HG03442 (cell line): ENCODE data around the gene ZNF280D.

Experiments used
- ATAC-seq: cut with Tn5 transposase; IDR thresholded peaks from one replicate; pipeline ENCODE4 v1.9.1; 2021; ENCODE audit warnings: mild to moderate bottlenecking, moderate library complexity; ENCODE audit not compliant: unreplicated experiment

Gene ZNF280D

DNA sequence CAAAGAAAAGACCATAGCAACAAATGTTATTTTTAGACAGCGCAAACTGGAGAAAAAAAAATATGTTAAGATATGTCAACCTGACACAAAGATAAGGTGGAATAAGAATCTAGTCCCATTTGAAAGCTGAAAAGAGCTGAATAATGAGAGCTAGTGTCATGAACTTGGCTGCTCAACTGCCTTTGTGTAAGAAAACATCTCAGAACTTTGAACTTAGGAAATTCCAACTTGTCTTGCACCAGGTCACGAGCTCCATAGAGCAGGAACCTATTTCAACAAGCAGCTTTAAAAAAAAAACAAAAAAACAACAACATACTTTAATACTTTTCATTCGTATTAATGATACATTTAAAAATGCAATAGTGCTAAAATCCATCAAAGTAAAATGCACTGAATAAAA is 79.5 kb downstream of the ZNF280D start:
- ATAC-seq: no peak

DNA sequence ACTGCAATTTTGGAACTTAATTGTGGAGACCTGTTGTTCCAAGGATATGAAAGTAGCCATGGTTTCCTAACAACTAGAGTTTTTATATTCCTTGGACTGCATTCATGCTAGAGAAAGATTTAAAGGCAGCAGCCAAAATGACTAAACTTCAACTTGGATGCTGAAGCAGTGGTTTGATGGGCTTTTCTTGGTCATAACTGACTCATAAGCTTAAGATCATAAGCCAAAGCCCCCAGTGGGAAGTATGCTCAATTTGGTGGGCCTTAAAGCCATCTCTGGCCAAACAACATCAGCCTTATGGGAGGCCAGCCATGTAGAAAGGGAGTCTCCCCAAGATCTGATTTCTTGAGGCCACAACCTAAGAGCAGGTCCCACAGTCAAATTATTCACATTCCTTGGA is 80.2 kb downstream of the ZNF280D start:
- no peak for ATAC-seq

DNA sequence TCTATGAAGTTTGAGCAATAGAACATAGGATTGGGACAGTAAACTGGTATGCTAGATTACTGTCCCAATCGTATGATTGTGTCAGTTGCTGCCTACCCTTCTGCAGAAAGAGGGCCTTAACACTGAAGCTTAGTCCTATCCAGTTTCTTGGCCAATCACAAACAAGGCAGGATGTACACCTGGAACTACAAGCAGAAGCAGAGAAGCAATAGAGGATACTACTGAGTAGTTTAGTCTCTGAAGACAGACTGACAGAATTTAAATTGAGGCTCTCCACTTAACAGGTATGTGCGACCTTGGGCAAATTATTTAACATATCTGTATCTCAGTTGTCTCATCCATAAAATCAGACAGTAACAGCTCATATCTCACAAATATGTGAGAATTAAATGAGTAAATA is 85.0 kb downstream of the ZNF280D start:
- no peak for ATAC-seq

DNA sequence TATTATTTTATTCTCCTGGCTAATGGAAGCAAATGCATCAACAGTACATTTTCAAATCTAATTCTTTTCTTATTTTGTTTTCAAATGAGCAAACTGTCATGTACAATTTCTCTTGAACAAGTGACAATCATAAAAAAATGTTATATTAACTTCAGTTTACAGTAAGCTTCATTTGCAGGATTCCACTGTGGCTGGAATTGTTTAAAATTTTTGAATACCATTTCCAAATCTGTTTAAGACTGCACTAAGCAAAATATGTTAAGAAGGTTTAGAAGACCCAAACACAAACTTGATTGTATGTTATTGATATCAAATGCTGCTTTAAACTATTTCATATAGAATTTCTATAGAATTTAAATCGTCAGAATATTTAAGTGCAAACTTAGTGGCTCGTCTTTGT is 92.8 kb downstream of the ZNF280D start:
- ATAC-seq: no peak

DNA sequence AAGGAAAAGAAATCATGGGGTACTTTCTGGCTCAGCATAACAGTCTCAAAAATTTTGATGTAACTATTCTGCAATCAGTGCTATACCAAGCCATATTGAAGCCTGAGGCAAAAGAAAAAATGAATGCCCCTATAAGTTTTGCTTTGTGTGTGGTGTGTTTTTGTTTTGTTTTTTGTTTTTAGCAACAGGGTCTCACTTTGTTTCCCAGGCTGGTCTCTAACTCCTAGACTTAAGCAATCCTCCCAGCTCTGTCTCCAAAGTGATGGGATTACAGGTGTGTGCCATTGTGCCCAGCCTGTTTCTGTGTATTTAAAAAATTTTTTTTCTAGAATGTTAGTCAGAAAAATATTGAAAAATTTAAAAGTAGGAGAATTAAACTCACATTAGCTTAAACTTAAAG is 93.2 kb downstream of the ZNF280D start:
- ATAC-seq: no peak

DNA sequence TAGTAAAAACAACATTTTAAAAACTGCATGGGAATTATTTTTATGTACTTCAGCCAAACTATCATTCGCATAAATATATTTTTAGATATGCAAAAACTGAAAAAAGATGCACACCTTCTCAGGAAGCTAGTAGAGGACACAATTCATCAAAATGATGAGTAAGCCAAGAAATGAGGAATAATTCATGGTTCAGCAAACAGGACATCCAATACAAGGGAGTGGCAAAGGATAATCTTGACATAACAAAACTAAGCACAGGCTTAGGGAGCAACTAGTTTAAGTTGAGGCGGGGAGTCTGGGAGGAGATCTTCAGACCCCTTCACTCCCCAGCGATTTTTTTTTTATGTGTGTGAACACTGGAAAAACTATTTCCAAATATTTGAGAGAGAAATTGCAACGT is 93.7 kb downstream of the ZNF280D start:
- no peak for ATAC-seq

DNA sequence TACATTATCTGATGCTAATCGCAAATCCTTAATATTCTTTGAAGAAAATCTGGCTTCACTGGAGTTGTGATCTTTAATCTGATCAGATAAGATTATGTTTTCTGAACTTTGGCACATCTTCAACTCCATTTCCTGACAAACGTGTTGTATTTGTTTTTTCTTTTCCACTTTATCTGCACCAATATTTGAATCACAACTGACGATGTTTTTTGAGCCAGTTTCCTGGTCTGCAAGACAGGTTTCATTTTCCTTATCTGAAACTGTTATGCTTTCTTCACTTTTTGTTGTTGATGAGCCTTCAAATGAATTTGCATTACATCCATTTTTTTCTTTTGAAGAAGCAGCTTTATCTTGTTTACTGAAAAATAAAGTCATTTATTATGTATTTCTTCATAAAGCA is 101.5 kb downstream of the ZNF280D start:
- ATAC-seq: no peak

DNA sequence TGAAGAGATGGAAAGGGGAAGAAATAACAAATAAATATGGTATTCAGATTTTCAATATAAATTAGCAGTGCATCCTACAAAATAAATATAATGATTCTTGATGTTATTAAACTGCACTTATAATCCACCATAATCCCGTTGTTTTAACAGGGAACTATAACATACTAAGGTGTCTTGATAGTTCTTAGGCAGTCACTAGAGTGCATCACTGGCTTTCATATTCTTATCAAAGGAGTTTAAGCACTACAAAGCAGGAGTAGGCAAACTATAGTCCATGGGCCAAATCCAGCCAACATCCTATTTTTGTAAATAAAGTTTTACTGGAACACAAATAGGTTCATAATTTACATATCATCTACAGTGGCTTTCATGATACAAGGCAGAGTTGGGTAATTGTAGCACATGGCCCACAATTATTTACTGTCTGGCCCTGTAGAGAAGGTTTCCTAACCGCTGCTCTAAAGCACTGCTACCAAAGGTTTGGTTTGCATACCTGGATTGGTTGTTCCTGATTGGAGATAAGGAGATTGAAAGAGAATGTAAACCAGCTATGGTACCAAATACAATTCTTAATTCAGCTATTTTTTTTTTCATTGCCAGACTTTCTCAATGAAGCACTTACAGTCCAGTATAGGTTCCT is 104.3 kb downstream of the ZNF280D start:
- no peak for ATAC-seq

DNA sequence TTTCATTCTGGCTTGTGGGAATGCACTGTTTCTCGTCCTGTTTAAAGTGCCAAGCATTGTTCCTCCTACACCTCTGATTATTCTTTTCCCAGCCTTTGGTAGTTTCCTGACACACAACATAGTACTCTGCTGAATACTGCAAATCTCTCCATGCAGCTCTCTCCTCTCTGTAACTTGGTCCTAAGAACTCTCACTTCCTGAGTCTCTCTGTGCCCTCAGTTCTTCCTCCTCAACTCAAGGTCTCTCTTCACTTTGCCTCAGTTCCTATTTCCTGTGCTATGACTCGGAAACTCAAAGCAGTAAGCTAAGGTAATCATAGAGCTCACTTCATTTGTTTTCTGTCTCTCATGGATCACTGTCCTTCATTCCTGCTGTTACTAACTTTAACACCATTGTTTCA is 113.4 kb downstream of the ZNF280D start:
- no peak for ATAC-seq

DNA sequence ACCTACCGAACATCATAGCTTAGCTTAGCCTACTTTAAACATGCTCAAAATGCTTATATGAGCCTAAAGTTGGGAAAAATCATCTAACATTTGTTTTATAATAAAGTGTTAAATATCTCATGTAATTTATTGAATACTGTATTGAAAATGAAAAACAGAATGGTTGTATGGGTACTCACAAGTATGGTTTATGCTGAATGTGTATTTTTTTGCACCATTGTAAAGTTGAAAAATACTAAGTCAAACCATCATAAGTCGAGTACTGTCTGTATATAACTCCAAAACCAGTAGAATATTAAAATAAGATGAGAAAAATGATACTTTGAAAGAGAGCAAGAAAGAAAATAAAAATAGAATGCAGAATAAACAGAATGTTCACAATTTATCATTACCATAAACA is 115.7 kb downstream of the ZNF280D start:
- ATAC-seq: no peak

DNA sequence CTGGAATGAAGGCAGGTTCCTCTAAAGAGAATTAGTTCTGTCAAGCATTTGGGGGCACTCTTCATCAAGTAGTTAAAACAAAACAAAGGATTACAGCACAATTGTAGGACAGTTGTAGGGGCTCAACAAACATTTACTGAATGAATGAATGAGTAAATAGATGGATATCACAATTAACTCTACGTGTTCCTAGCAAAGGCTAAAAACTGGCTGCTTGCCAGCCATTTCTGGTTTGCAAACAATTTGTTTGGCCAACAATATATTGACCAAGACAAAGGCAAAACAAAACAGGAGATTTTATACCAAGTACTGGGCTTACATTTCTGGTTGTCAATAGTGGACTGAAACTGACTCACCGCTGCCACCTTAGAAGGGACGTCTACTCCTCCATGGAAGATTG is 116.8 kb downstream of the ZNF280D start:
- no peak for ATAC-seq

DNA sequence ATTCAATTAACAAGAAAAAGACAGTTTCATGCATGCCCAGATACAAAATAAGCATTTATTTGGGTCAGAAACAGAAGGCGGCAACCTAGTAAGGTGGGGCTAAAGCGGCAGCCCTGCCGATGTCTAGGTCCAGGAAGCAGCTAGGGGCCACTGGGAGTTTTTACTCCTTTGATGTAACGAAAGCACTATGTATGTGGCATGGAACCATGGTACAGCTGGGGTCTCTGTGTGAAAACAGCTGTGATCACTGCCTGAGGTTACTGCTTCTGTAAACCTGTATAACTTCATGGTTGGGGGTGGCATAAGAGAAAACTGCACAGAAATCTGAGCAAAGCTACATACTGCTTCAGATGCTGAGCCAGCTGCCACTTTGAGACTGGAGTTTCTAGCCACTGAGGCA is 119.5 kb downstream of the ZNF280D start:
- no peak for ATAC-seq

DNA sequence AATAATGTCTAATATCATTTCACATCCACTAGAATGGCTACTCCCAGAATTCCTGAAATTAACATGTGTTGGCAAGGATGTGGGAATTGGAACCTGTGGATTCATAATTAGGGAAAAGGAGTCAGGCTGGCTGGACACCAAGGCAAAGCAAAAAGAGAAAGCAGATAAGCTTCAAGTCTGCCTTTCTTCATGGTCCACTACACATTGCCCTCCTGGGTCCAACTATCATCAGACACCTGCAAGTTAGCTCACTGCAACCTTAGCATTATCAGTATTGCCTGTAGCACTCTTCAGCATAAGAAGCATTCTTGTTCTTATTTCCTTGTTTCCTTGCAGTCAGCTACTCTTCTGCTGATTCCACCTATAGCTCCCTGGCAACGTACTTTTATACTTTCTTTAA is 124.3 kb downstream of the ZNF280D start:
- no peak for ATAC-seq

DNA sequence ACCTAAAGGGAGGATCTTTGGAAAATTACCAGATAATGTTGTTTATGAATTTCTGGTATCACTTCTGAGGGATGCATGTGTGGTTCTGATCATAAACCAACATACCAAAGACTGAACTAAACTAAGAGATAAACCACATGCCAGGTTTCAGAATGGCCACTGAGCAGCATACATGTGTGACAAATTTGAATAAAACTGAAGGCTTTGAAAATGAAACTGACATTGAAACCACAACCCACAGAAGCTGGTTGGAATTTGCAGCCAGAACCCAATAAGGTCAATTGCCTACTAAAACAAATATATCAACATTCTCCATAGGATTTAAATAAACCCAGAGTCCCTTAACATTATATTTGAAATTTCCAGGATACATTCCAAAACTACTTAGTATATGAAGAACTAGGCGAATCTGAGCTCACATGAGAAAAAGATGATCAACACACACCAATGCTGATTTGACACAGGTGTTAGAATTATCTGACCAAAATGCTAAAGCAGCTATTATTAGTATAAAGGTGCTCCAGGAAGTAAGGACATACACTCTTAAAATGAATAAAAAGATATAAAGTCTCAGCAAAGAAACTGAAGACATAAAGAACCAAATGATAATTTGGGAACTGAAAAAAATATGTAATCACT is 125.0 kb downstream of the ZNF280D start:
- peak; percentile 97 for ATAC-seq

DNA sequence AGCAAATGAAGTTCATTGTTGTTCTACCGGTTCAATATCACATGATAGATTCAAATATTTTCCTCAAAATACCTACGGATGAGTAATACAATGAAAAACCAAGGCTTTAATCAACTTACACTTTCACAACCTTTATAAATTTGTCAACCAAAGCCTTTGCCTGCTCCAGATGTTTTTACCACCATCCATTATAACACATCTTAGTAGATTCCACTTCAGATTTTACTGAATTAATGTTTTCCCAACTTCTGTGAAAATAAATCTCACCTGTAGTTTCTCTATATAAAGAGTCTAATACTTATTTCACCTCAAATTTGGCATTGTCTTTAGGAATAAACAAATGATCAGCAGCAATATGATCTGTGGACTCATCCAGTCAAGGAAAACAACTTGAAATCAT is 131.1 kb downstream of the ZNF280D start:
- ATAC-seq: no peak

DNA sequence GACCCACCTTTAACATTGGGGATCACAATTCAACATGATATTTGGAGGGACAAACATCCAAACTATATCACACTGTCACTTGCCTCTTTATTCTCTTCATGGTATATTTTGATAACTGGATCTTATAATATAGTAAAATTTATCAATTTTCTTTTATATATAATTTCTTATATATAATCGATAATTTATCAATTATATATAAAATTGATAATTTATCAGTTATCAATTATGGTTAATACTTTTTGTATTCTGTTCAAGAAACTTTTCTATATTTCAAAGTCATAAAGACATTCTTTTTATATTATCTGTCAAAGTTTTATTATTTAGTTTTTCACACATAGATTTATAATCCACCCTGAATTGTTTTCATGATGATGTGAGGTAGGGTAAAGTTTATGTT is 132.9 kb downstream of the ZNF280D start:
- ATAC-seq: no peak

DNA sequence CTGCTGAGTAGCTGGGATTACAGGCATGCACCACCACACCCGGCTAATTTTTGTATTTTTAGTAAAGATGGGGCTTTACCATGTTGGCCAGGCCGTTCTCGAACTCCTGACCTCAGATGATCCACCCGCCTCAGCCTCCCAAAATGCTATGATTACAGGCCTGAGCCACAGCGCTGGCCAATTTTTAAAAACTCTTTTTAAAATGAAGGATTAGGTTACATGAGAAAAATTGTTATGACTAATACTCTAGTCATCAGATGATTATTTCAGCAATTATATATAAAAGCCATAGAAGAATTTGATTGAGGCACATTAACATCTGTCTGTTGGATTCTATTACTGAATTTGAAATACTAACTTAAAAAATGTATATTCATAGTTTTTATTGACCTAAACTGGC is 134.3 kb downstream of the ZNF280D start:
- ATAC-seq: no peak

DNA sequence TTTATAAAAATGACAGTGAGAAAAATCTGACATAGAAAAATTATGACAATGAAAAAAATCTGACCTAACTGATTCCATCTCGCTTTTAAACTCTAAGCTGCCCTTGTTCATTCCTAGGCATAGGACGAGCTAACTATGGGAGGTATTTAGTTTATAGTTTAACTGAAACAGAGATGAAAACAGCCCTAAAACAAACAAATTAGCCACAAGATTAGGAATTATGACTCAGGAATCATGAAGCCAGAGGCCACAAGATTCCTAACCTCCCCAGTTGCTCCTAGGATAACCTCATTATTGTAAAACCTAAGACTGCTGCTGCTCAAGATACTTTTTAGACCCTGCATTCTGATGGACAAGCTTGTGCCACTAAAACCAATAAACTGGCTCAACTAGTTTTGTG is 145.6 kb downstream of the ZNF280D start:
- ATAC-seq: no peak

DNA sequence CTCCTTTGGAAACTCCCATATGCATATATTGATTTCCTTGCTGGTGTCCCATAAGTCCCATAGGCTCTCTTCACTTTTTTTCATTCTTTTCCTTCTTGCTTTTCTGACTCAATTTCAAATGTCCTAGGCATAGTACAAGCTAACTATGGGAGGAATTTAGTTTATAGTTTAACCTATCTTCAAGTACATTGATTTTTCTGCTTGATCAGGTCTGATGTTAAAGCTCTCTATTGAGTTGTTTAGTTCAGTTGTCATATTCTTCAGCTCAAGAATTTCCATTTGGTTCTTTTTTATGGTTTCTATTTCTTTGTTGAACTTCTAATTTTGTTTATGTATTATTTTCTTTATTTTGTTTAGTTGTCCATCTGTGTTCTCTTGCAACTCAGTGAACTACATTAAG is 147.1 kb downstream of the ZNF280D start:
- ATAC-seq: no peak

DNA sequence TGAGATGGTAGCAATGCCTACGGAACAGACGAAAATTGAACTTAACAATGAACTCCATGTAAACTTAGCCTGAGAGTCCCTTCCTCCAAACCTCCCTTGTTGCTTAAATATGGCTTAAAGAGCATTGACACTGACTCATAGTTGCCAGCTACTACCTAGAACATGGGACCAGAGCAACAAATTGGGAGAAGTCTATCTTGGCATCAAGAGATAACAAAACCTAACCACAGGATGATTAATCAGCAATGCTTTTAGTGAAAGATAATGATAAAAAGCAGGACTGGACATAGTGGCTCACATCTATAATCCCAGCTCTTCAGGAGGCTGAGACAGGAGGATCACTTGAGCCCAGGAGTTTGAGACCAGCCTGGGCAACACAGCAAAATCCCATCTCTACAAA is 150.5 kb downstream of the ZNF280D start:
- no peak for ATAC-seq
